ENCODE measurements around the gene TRAT1.

TRAT1 gene

DNA sequence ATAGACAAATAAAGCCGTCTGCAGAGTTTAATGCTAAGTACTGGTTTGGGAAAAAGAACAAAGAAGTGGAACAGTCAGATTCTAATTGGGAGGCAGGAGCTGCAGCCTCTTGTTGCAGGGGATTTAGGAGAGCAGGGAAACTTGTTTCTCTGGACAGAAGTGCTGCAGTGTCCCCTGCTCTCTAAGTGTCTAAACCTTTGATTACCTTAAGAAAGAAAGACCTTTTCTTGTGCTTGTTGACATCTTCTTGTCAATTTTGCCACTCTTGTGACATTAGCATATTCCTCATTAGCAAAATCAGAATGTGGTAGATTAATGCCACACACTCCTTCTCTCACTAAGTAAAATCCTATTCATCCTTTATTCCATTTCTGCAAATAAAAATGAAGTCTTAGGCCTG, 38.8 kb downstream of the TRAT1 start:
- no peak for DNase-seq (ENCODE audit: low read depth in 2 of 2)

GRCh38 chr3:108862865-108863798, 40.5 kb downstream of the TRAT1 start:
- peak; percentile 37 for DNase-seq (ENCODE audit: low read depth in 2 of 2)

DNA sequence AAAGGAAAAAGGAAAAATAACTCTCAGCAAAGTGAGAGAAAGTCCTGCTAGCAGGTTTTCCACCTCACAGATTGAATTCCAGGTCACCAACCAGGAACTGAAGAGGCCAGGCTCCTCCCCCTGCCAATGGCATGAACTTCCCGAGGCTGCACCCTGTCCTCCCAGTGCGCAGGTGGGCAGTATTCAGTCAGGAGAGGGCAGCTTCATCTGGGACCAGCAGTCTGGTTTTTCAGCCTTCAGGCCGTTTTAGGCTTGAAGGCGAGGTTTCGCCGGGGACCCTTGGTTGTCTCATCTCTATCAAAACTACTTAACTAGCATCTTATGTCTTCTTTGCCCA, 41.2 kb downstream of the TRAT1 start:
- DNase-seq (ENCODE audit: low read depth in 2 of 2), result no peak

GRCh38 chr3:108877901-108878300, 55.3 kb downstream of the TRAT1 start:
- DNase-seq (ENCODE audit: low read depth in 2 of 2), result no peak

GRCh38 chr3:108879915-108880314, 57.3 kb downstream of the TRAT1 start:
- no peak for DNase-seq (ENCODE audit: low read depth in 2 of 2)

- no peak for DNase-seq (ENCODE audit: low read depth in 2 of 2)
Observed at GRCh38 chr3:108882762-108883161, 60.2 kb downstream of the TRAT1 start.

- DNase-seq (ENCODE audit: low read depth in 2 of 2), result no peak
Observed at GRCh38 chr3:108883373-108883772, 60.8 kb downstream of the TRAT1 start.

DNA sequence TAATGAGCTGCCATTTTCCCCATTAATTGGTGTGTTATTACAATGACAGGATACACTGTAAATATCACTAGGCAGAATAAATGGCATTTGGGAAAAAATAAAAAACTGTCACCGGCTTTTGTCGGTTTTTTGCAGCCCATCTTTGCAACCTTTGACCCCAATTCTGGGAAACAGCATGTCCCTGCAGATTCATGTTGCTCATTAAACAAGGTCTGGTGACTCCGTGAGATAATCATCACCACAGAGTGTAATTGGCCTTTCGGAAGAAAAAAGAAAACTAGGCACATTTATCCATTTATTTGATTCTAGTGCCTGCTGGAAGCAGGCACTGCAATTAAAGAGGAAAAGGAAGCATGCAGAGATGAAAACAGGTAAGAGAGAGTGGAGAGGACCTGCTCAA, 64.5 kb downstream of the TRAT1 start:
- no peak for DNase-seq (ENCODE audit: low read depth in 2 of 2)

DNA sequence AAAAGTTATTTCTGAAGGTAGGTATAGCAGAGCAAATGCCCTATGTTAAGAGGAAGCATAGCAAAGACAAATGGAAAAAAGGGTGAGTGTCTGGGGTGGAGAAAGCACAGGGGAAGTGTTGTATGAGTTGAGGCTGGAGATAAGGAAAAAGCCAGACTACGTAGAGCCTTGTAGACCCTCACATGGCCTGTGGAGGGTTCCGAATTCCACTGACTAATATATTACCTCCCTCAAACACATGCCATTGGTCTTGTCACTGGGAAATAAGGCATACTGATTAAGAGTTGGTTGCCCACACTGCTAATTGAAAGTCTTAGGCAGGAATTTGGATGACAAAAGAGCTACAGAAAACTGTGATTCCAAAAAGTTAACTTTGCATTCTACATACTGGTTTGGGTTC, 65.2 kb downstream of the TRAT1 start:
- no peak for DNase-seq (ENCODE audit: low read depth in 2 of 2)

DNA sequence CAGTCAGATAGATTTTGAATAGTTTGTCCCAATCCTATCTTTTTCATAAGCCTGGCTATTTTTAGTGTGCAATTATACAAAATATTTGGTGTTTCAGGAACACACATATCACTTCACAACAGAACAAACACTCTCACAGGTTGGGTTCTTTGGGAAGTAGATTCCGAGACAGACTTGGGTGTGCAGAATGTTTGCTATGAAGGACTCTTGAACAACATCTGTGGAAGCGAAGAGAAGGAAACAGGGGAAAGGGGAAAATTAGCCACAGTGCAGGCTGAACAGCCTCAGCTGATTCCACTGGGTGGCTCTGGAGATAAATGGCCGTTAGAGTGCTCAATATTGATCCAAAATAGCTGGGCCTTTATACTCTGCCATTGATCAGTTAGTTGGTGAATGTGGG, 69.2 kb downstream of the TRAT1 start:
- no peak for DNase-seq (ENCODE audit: low read depth in 2 of 2)

GRCh38 chr3:108894981-108895380, 72.4 kb downstream of the TRAT1 start:
- DNase-seq (ENCODE audit: low read depth in 2 of 2), result no peak

DNA sequence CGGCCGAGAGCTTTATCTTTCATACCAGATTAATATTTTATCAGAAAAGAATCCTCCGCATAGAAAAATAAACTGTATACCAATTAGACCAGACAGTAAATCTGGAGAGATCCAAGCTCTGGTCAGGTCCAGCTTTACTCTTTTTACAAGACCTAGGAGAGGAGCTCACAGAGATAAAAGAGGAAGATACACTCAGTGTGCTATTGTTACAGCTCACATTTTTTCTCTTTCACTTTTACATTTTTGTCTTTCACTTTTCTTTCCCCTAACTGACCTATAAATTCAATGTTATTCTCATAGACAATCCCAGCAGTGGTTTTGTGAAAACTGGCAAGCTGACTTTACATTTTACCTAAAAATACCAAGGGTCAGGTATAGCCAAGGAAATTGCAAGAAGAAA, 75.3 kb downstream of the TRAT1 start:
- no peak for DNase-seq (ENCODE audit: low read depth in 2 of 2)

- DNase-seq (ENCODE audit: low read depth in 2 of 2), result no peak
Observed at GRCh38 chr3:108899530-108899929, 76.9 kb downstream of the TRAT1 start.

Measured in fibroblast of skin of left quadriceps (primary cell).